Activated B cell treated with CpG ODN at 0.5 μM for 24 hours (primary cell): ENCODE results near the gene TIMP2. TPM values are rescaled to one million over a fixed set of nuclear protein-coding genes. Genes with fewer than 3 reads are reported as not detected.

Source experiments
- ATAC-seq: fragments of 200-7000 bp; cut with Tn5 transposase; one replicate; pipeline ENCODE4 v1.10.0; 2021; ENCODE audit warnings: low read depth, mild to moderate bottlenecking, moderate library complexity
- CTCF ChIA-PET: fragments of 350-600 bp; sonication (Branson Sonifier 250); formaldehyde crosslinking; loops from one replicate; lab custom pipeline; 2021; ENCODE audit warnings: antibody characterized with exemption; lab: Charles Lee
- POLR2A ChIA-PET: fragments of 350-600 bp; sonication (Branson Sonifier 250); formaldehyde crosslinking; loops from one replicate; lab custom pipeline; 2021; ENCODE audit warnings: antibody characterized with exemption; lab: Charles Lee
- DNase-seq: peaks from one replicate; pipeline ENCODE4 v3.0.0; 2022
- H3K27ac Mint-ChIP-seq: one replicate; pipeline ENCODE4 v1.8.0; 2020; ENCODE audit warnings: mixed read lengths
- H3K27me3 Mint-ChIP-seq: one replicate; pipeline ENCODE4 v1.8.0; 2021; ENCODE audit warnings: mixed read lengths
- H3K36me3 Mint-ChIP-seq: one replicate; pipeline ENCODE4 v1.8.0; 2021; ENCODE audit warnings: low read depth, mixed read lengths
- H3K4me1 Mint-ChIP-seq: one replicate; pipeline ENCODE4 v1.8.0; 2021; ENCODE audit warnings: mixed read lengths
- H3K4me3 Mint-ChIP-seq: one replicate; pipeline ENCODE4 v1.8.0; 2020; ENCODE audit warnings: mild to moderate bottlenecking, mixed read lengths
- H3K9me3 Mint-ChIP-seq: one replicate; pipeline ENCODE4 v1.8.0; 2020; ENCODE audit warnings: mixed read lengths
- CTCF ChIP-seq: fragments of 200-600 bp; IDR thresholded peaks from one replicate; pipeline ENCODE4 v1.8.0; 2022; ENCODE audit warnings: antibody characterized with exemption, mild to moderate bottlenecking
- intact Hi-C: fragments of 100-400 bp; cut with micrococcal nuclease; formaldehyde crosslinking; loops from one replicate; pipeline ENCODE4 v1.15.1; 2024
- total RNA-seq: library from RNA; stranded (reverse); gene quantifications from 2 replicates; pipeline ENCODE4 v1.2.3, GENCODE V29; 2022

TIMP2 gene
- total RNA-seq, 1 donor from 2014 or later: 4.2 TPM

GRCh38 chr17:78897664-78898047 is 27.5 kb downstream of the TIMP2 start:
- intact Hi-C loops: no loop called here
- ATAC-seq (no peak), DNase-seq (no peak)
- no peak for TF ChIP-seq CTCF
- ChIA-PET CTCF (no interaction called here), POLR2A (interaction anchor here (0.6 kb wide), 1 partner anchor 63 kb away, joined by 3 read pairs; no protein-coding TSS in a partner anchor)
- Mint-ChIP-seq H3K9me3 (no peaks in the 10 kb centered on the region), H3K27me3 (no peaks in the 10 kb centered on the region), H3K4me1 (peaks cover 12% of the 10 kb centered on the region), H3K36me3 (peaks cover 5% of the 10 kb centered on the region), H3K27ac (no peak overlapping the region), H3K4me3 (no peak overlapping the region)

- no peak for ATAC-seq
- Mint-ChIP-seq H3K4me3 (no peak overlapping the region), H3K27me3 (no peaks in the 10 kb centered on the region), H3K27ac (no peak overlapping the region), H3K4me1 (peaks cover 18% of the 10 kb centered on the region), H3K9me3 (no peaks in the 10 kb centered on the region), H3K36me3 (peaks cover 5% of the 10 kb centered on the region)
- TF ChIP-seq CTCF: no peak
- ChIA-PET CTCF (no interaction called here), POLR2A (no interaction called here)
- intact Hi-C loops: no loop called here
- DNase-seq: no peak
Observed at GRCh38 chr17:78896834-78897663, 28.1 kb downstream of the TIMP2 start.

GRCh38 chr17:78896091-78896833 is 28.9 kb downstream of the TIMP2 start:
- H3K4me1 Mint-ChIP-seq: peaks cover 26% of the 10 kb centered on the region
- POLR2A ChIA-PET: no interaction called here
- intact Hi-C loops: no loop called here
- no peaks in the 10 kb centered on the region for H3K27me3 Mint-ChIP-seq
- CTCF ChIA-PET: no interaction called here
- peaks cover 5% of the 10 kb centered on the region for H3K36me3 Mint-ChIP-seq
- no peak for TF ChIP-seq CTCF
- ATAC-seq (no peak), DNase-seq (no peak)
- H3K9me3 Mint-ChIP-seq: no peaks in the 10 kb centered on the region
- no peak overlapping the region for H3K4me3 Mint-ChIP-seq
- no peak overlapping the region for H3K27ac Mint-ChIP-seq

GRCh38 chr17:78895322-78895721 is 29.9 kb downstream of the TIMP2 start:
- DNase-seq: no peak
- CTCF ChIA-PET: no interaction called here
- H3K4me3 Mint-ChIP-seq: no peak overlapping the region
- intact Hi-C loops: no loop called here
- H3K9me3 Mint-ChIP-seq: no peaks in the 10 kb centered on the region
- no peaks in the 10 kb centered on the region for H3K27me3 Mint-ChIP-seq
- TF ChIP-seq CTCF: no peak
- no peak for ATAC-seq
- peaks cover 35% of the 10 kb centered on the region for H3K4me1 Mint-ChIP-seq
- no peak overlapping the region for H3K27ac Mint-ChIP-seq
- POLR2A ChIA-PET: no interaction called here
- peaks cover 5% of the 10 kb centered on the region for H3K36me3 Mint-ChIP-seq

GRCh38 chr17:78893684-78894083 is 31.5 kb downstream of the TIMP2 start:
- Mint-ChIP-seq H3K36me3 (peaks cover 5% of the 10 kb centered on the region), H3K9me3 (no peaks in the 10 kb centered on the region), H3K4me3 (no peak overlapping the region), H3K27me3 (no peaks in the 10 kb centered on the region), H3K27ac (no peak overlapping the region), H3K4me1 (peaks cover 51% of the 10 kb centered on the region)
- no peak for TF ChIP-seq CTCF
- ATAC-seq (no peak), DNase-seq (no peak)
- ChIA-PET POLR2A (interaction anchor here (0.6 to 0.8 kb wide), 2 partner anchors 11 to 125 kb away, joined by 4 read pairs; no protein-coding TSS in a partner anchor), CTCF (interaction anchor here (1.2 kb wide), 1 partner anchor 78 kb away, joined by 4 read pairs; no protein-coding TSS in a partner anchor)
- intact Hi-C loops: loop anchor here (5.0 kb wide), 1 partner anchor 111 kb away; the partner anchor contains the start of gene CYTH1
